GM19328 (cell line): ENCODE data around the gene LGR5.
"Not testable (repeated sequence)": the region's sequence is repeated elsewhere in the genome, so short reads cannot be mapped to it uniquely, and the experiment has no call there.

Source experiments
- ATAC-seq: cut with Tn5 transposase; IDR thresholded peaks from one replicate; pipeline ENCODE4 v1.9.1; 2021; ENCODE audit warnings: mild to moderate bottlenecking, moderate library complexity; ENCODE audit not compliant: unreplicated experiment

LGR5 gene

GRCh38 chr12:71538807-71539206, 99.2 kb downstream of the LGR5 start:
- no peak for ATAC-seq

- no peak for ATAC-seq
Measured at GRCh38 chr12:71541583-71541982, 102.0 kb downstream of the LGR5 start.

- ATAC-seq = no peak
Measured at GRCh38 chr12:71546322-71546861, 106.8 kb downstream of the LGR5 start.

GRCh38 chr12:71548893-71549292, 109.3 kb downstream of the LGR5 start:
- ATAC-seq = no peak

GRCh38 chr12:71551529-71551928, 111.9 kb downstream of the LGR5 start:
- ATAC-seq = no peak

GRCh38 chr12:71552728-71553501, 113.3 kb downstream of the LGR5 start:
- ATAC-seq = no peak

GRCh38 chr12:71555191-71555590, 115.6 kb downstream of the LGR5 start:
- ATAC-seq = no peak

- not testable (repeated sequence) for ATAC-seq
Measured at GRCh38 chr12:71555789-71556188, 116.2 kb downstream of the LGR5 start.

GRCh38 chr12:71556448-71556847, 116.8 kb downstream of the LGR5 start:
- no peak for ATAC-seq

GRCh38 chr12:71556875-71557274, 117.3 kb downstream of the LGR5 start:
- ATAC-seq = no peak

GRCh38 chr12:71558445-71558844, 118.8 kb downstream of the LGR5 start:
- ATAC-seq = no peak

GRCh38 chr12:71562676-71563595, 123.3 kb downstream of the LGR5 start:
- ATAC-seq = no peak

GRCh38 chr12:71565535-71565934, 125.9 kb downstream of the LGR5 start:
- ATAC-seq = no peak

- ATAC-seq = no peak
Measured at GRCh38 chr12:71566655-71567054, 127.1 kb downstream of the LGR5 start.

- ATAC-seq = no peak
Measured at GRCh38 chr12:71567537-71567936, 127.9 kb downstream of the LGR5 start.

- ATAC-seq = not testable (repeated sequence)
Measured at GRCh38 chr12:71569885-71570284, 130.3 kb downstream of the LGR5 start.

- ATAC-seq = no peak
Measured at GRCh38 chr12:71576496-71576895, 136.9 kb downstream of the LGR5 start.

- no peak for ATAC-seq
Measured at GRCh38 chr12:71578694-71579258, 139.2 kb downstream of the LGR5 start.

- no peak for ATAC-seq
Measured at GRCh38 chr12:71581206-71581605, 141.6 kb downstream of the LGR5 start.

- no peak for ATAC-seq
Measured at GRCh38 chr12:71582925-71583324, 143.3 kb downstream of the LGR5 start.

GRCh38 chr12:71584356-71584755, 144.8 kb downstream of the LGR5 start:
- no peak for ATAC-seq
